GM19240 (cell line): ENCODE results near the gene PACRG.

ENCODE experiments used
- DNase-seq: peaks from one replicate; pipeline ENCODE4 v3.0.0; 2011; ENCODE audit warnings: low spot score; ENCODE audit not compliant: insufficient read length

PACRG gene

DNA sequence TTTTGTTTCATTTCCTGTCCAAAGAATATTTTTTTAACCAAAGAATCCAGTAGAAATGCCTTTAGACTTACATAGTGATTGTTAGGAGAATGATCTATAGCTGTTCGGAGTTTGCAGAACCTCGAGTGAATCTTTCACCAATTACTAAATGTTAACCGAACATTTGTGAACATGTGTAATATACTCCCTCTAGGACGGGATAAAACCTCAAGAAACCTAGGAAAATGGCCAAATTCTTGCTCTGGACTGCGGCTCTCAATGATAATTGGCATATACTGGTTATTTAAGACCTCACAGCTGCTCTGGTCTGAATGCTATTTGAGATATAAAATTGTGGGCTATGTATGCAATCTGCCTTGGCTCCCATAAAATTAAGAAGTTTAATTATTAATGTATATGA is 137.1 kb downstream of the PACRG start:
- no peak for DNase-seq

DNA sequence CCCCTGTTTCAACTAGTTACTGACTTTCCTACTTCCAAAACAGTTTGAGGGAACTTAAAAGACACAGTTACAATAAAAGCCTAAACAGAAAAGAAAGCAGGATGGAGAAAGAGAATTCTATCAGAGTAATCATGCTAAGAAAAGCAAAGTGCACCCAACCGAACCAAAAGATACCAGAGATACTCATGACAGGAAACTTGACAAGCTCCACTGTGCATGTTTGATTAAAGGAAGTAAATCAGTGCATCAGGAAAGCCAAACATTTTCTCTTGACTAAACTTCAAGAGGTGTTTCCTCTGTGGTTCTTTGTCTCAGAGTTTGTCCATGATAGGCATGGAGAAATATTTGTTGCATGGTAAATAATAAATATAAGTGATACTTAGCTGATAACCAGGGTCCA is 138.9 kb downstream of the PACRG start:
- DNase-seq, result no peak

DNA sequence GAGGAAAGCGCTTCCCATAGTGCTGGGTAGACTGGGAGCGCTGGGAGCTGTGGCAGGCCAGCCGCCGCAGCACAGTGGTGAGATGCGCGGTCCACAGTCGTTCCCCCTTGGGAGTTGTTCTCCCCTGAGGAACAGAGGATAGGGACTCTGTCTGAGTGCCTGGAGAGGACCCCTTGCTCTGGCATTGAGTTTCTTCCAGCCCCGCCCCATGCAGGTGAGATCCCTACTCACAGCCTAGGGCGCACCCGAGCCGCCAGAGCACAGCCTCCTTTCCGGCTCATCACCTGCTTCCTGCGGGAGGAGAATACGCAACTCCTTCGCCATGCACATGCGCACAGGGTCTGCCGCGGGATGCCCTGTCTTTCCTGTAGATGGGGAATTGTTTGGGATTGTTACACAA is 140.6 kb downstream of the PACRG start:
- no peak for DNase-seq

DNA sequence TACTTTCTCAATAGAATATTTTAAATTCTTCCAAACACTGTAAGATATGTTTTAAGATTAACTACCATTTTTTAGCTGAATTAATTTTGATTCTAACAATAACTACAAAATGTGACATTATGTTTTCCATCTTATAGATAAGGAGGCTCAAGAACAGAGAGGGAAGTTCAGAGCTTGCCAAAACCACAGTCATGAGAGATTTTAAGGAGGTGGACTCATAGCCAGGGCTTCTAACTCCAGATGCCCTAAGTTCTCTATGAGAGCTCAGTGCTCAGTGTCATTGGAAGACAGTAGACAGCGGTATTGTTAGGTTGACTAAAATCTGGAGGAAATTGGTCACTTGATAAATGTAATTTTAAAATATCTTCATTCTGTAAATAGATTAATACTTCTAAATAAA is 144.2 kb downstream of the PACRG start:
- DNase-seq, result no peak

DNA sequence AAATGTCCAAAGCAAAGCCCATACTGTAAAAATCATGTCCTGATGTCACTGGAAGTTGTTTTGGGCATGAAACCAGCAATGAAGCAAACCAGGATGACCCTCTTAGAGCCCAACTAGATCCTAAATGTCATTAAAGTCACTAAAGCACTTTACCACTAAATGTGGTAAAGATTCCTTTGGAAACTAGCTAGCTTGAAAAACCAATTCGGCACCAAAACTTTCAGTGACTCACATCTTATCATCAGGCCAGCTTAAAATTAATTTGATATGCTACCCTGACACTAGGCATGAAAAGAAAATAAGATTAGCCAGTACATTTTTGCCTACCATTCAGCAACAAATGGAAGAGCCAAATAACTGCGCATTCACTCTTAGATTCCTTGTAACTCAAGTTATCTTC is 145.8 kb downstream of the PACRG start:
- DNase-seq, result no peak

DNA sequence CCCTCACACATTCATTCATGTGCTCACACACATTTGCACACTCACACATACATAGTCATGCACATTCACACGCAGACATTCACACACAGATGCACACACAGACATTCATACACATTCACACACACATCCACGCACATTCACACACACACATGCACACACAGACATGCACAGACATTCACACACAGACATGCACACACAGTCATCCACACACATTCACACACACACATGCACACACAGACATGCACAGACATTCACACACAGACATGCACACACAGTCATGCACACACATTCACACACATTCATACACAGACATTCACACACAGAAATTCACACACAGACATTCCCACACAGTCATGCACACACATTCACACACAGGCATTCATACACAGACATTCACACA is 147.3 kb downstream of the PACRG start:
- DNase-seq, result no peak

DNA sequence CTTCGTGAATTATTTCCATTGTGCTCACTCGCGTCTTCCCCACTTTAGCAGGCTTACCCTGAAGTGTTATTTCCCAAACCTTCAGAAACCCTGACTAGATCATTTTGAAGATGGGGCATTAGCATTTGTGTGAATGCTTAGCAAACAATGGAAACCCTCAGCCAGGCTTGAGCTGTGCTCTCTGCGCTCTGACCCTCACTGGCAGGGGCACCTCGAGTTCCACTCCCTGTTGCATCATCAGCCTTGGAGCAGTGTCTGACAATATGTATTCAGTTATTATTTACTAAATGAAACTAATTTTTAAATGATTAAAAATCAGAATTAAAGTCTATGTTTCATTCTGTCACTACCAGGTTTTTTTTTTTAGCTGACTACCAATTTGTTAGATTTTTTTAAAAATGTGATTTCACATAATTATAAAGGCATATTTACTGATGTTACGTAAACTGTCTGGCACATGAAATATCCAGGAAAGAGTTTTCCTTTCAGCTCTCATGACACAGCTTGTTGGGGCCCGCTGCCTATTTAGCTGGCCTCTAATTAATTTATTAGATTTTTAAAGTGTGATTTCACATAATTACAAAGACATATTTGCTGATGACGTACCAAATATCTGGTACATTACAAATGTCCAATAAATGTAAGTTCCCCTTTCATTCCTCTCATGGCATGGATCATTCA is 155.2 kb downstream of the PACRG start:
- no peak for DNase-seq

DNA sequence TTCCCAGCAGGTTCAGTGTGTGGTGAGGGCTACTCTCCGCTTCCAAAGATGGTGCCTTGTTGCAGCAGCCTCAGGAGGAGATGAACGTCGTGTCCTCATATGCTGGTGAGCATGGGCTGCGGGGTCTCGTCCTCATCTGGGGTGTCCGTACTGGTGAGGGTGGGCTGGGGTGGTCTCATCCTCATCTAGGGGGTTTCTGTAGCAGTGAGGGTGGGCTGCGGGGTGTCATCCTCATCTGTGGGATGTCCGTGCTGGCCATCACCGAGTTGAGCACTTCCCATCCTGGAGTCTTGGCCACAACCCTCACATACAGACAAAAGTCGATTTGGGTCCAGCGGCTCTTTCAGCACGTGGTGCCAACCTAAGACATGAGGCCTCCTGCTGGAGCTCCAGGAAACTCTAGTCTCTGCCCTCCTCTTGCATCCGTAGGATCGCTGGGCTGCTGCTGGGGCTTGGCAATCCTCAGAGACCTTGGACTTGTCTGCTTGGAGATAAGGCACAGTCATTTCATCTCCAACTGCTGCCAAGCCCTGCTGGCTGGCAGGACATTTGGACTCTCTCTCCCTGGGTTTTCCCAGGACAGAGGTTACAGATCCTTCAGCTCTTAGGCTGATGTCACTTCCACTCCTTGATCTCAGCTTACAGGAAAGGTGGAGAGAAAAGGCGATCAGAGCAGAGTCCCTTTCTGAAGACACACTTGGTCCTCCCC is 160.4 kb downstream of the PACRG start:
- DNase-seq, result no peak

DNA sequence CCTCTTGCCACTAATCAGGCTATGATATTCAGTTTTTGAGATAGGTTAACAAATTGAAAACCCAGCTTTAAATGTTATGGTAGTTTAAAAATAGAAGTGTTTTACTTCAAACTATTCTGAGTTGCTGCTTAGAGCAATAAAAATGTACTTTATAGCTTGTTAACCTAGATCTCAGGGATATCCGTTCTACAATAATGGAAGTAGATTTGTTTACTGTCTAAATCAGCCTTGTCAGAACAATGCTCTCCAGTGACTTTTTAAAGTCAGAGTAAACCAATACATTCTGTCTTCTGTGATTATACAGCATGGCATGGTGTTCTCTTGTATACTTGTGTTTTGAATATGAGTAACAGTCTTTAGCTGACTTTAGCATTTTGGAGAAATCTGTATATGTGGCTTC is 161.5 kb downstream of the PACRG start:
- no peak for DNase-seq

DNA sequence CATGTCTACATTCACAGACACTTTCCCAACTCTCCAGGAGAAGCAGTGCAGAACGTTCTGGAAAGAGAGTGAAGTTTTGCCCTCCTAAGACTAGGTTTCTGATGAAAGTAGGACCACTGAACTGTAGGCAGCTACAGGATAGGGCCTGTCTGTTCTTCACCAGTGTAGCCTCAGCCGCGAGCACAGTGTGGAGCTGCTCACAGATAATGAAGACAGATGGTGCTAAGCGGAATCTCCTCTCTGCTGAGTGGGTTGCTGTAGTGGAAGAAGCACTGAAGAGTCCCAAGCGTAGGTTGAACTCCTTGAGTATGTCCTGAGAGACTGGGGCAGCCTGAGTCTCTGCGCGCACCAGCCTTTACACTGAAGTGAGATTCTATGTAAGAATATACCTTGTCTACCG is 170.2 kb downstream of the PACRG start:
- no peak for DNase-seq

DNA sequence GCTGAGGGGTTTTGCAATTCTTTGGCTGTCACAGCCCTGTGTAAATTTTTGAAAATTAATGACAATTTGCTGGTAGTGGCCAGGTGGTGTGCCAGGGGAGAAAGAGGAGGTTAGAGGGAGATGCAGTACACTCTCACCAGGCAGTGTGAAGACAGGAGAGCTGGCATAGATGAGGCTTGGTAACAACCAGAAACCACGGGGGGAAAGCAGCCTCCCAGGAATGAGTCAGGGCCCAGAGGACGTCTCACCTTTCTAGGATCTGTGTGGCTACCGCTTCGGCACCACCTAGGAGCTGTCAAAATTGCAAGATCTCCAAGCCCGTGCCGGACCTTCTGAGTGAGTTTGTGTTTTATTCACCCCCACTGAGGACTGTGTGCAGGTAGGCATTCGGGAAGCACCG is 171.4 kb downstream of the PACRG start:
- no peak for DNase-seq

DNA sequence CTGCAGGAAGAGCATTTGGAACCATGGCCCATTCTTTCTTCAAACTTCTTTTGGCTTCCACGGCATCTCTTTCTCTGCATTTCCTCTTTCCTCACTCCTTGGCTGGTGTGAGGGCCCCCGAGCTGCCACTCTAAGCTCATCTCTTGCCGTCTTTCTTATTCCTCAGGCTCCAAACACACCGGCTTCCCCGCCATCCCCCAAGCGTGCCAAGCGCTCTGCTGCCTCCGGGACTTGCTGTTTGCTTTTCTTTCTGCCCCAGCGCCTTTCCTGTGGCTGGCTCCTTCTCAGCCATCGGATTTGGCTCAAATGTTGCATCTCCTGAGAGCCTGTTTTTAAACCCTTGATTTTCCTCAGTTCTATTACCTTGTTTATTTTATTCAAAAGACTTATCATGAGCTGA is 172.7 kb downstream of the PACRG start:
- DNase-seq, result no peak

DNA sequence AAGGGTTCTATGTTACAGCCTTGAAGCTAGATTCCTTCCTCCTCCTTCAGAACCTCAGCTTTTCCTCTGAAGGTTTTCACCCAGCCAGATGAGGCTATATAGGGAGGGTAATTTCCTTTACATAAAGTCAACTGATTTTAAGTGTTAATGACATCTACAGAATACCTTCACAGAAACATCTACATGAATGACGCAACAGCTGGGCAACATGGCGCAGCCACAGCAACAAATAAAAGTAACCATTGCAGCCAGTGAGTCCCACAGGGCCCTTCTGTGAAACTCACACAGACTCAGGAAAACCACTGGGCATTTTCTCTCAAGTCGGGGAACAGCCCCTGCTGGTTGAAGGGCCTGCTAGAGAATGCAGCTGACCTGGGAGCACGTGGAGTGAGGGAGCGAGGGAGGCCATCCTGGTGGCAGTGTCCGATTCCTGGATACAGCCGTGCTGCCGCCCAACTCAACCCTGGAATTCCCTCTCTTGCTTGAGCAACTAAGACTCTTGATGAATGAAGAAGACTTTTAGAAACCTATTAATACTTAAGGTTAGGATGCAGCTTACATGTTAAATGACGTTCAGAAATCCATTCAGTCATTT is 176.4 kb downstream of the PACRG start:
- no peak for DNase-seq

DNA sequence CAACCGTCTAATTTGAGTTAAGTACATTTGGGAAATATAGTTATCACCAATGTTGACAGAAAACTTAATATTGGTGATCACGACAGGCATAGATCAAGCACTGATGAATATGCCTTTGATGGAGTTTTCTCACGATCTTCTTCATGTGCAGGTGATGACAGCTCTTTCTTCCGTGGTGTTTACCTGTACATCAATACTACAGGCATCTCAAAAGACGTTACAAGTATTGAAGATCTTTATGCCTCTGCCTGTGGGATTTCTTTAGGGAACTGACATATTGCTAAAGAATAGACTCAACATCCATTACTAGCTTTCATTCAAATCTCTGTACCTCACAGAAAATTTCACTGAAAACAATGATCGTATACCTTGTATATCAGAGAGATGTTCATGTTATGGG is 178.7 kb downstream of the PACRG start:
- DNase-seq, result no peak

DNA sequence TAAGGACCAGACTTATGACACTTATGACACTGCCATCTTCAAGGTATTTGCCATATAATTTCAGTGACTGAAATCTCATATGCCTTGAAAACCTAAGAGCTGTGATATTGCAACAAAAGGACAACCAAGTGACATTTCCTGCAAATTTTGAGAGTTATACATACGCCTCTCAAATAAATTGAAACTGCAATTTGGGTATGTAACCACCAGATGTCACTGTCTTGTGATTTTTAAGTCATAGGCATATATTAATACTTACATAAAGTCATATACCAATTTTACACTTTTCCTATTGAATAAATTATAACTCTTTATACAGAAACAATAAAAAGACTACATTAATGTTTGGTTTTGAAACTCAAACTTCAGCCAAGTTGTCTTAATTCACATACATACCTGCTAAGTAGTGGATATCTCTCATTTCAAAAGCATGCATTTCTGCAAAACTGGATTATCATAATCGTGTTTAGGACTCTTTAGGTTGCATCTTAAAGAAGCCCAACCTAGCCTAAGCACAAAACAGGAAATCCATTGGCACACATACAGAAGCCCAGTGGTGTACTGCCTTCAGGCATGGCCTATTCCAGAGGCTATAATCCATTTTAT is 180.2 kb downstream of the PACRG start:
- DNase-seq, result no peak

DNA sequence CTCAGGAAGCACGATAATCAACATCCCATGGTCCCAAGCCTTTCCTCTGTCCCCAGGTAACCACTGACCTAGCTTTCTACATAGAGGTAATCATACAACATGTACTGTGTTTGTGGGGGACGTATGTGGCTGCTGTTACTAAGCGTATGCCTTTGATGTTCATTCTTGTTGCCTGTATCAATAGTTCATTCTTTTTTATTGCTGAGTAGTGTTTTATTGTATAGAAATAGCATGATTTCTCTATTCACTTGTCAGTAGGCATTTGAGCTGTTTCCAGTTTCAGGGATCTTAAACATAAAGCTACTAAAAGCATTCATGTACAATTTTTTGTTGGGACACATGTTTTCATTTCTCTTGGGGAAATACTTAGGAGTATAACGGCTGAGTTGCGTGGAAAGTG is 185.4 kb downstream of the PACRG start:
- DNase-seq, result no peak

DNA sequence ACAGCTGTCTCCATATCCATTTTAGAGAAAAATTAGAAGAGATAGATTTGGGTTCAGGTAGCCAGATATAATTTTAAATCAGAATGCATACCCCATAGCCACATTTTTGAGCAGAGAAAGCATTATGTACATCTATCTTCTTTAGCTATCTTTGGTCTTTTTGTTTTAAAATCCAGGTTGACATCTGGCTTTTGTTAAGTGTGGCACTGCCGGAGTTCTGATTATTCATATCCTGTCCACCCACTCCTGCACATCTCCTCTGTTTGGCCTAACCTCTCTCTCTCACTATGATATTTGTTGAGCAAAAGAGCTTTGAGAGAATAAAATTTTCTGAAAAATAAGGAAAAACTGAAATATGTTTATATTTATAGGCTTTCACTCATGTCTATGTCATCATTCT is 189.7 kb downstream of the PACRG start:
- no peak for DNase-seq

DNA sequence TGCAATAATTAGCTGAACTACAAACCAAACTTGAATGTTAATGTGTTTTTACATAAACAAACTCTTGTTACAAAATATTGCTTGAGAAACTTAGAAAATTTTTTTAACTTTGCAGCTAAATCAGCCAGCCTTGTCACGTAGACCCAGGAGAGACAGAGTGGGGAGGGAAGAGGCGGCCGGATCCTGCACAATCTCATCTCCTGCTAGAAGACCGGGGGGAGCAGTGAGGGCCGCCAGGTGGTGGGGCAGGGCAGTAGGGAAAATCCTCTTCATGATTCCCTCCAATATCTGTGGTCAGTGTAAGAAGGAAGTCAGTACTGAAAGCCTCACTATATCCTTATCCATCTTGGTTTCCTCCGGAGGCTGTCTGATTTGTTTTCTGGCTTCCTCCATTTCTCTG is 193.3 kb downstream of the PACRG start:
- no peak for DNase-seq

DNA sequence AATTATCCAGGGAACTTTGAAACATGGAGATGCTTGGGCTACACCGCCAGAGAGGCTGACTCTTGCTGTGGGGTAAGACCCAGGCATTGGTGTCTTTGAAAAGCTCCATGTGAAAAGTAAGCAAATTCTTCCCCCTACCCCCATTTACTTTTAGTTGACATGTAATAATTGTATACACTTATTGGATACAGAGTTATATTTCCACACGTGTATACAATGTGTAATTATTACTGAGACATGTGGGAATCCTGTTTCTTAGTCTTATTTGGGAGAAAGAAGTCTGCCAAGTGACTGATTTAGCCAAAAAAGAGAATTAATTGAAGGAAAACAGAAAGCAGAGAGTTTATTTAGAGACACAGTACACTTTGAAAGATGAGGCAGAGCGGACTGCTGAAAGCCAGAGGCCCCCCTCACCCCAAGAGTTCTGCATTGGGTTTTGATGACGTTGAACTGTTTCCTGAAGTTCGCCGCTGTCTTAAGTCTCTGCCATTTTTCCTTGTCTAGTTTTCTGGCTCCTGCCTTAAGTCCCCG is 193.8 kb downstream of the PACRG start:
- DNase-seq, result no peak

DNA sequence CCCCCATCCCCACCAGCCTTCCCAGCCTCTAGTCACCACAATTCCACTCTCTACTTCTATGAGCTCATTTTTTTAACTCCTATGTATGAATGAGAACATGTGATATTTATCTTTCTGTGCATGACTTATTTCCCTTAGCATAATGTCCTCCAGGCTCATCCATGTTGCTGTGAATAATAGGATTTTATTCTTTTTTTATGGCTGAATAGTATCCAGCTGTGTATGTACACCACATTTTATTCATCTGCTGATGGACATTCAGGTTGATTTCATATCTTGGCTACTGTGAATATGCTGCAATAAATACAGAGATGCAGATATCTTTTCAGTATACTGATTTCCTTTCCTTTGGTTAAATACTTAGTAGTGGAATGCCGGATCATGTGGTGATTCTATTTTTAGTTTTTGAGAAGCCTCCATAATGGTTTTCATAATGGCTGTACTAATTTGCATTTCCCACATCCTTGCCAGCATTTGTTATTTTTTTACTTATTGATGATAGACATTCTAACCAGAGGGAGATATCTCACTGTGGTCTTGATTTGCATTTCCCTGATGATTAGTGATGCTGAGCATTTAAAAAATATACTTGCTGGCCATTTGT is 194.9 kb downstream of the PACRG start:
- no peak for DNase-seq

DNA sequence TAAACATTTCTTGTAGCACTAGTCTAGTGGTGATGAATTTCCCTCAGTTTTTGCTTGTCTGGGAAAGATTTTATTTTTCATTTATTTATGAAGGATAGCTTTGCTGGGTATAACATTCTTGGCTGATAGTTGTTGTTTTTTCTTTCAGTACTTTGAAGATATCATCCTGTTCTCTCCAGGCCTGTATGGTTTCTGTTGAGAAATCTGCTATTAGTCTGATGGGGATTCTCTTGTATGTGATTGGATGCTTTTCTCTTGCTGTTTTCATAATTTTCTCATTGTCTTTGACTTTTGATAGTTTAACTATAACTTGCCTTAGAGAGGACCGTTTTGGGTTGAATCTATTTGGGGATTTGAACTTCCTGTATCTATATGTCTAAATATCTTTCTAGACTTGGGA is 207.1 kb downstream of the PACRG start:
- DNase-seq, result no peak

DNA sequence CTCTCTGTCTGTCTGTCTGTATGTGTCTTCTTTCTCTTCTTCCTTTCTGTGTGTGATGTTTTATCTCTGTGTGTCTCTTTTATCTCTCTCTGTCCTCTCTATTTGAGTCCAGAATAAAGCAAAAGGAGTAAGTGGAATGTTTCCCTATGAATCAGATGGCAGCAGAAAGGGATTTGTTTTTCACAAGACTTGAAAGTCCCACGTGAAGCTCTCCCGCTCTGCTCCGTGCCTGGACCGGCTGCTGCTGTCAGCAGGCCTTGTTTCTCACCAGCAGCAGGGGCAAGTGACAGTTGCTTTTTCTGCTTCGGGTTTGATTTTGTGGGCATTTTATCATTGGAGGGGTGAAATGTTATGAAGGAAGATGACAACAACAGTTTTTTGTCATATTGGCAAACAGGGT is 212.7 kb downstream of the PACRG start:
- no peak for DNase-seq
